Epithelial cell of prostate (primary cell): Measurements from ENCODE around the gene S100A4.

Source experiments
- DNase-seq: peaks from one replicate; pipeline ENCODE4 v3.0.0-alpha.2; 2011; ENCODE audit warnings: low read depth, low spot score
- H3K27ac ChIP-seq: fragments of 450-650 bp; 2 replicates; pipeline ENCODE4 v1.5.1; 2017; ENCODE audit warnings: mild to moderate bottlenecking

Gene S100A4

DNA sequence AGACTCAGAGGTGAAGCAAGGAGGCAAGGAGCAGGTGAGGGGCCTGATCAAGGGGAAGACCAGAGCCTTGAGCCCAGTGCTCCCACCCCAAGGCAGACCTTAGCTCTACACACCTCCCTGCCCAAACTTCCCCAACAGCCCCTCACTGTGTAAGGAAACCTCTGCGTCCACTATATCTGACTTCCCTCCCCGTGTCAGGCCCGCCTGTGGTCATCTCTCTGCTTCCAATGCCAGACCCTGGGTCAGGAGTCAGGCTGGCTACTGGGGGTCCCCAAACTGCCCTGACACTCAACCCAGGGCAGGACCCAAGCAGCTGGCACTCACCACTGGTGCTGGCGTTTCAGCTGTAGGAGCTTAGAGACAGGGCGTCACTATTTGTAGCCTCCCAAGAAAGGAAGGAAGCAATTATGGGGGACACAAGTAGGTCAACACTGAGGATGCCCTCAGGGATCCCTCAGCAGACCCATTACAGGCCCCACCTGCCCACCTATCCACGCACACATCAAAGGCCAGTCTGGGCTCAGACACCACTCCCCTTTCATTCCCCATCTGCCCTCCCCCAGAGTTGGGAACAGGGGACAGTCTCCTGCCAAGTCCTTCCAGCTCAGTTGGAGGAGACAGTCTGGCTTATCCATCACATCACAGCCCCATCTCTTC lies 4.3 kb upstream of the S100A4 start:
- H3K27ac ChIP-seq = peak overlapping the region; percentile 32
- DNase-seq = no peak

DNA sequence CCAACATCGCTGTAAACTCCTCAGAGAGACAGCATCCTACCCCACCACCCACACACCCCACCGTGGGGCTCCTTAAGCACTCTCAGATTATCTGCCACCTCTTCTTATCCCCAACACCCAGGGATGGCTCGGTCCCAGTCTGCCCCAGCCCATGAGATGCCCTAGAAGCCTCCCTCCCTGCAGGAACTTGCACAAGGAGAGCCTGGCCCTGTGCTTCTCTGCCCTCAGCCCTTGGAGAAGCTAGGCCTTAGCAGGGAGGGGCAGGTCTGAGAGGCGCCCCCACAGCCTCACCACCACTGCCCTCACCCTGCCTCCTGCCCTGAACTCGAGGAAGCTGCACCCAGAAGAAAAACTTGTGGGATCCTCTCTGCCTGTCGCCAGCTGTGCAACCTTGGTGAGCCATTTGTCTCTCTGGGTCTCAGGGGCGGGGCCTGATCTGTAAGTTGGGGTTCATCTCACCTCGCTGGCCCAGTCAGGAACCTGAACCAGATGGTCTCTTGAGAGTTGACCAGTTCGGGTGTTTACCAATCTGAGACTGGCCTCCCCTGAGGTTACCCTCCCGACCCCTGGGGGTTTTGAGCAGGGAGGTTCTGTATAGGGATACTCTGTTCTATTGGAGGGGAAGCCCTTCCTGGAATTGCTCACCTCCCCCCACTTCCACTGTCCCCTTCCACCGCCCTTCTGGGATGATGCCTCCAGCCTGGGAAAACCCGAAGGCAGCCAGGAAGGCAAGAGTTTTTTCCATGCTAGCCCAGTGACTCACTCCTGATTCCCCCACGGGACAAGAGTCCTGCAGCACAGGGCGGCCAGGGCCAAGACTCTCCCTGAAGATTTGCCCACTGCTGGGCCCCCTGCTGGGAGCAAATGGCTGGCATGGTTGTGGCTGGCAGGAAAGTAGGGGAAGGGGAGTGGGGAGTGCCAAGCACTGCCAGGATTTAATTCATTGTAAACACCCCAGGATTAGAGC lies 3.4 kb upstream of the S100A4 start, which contains the start of gene S100A3:
Gene S100A3, minus strand, starts transcription at position 537 of the 967 bp plus-strand sequence. CDS start 773 bp downstream, outside the sequence.
- no peak for DNase-seq
- H3K27ac ChIP-seq = peak within 1 kb of the TSS; percentile 32

DNA sequence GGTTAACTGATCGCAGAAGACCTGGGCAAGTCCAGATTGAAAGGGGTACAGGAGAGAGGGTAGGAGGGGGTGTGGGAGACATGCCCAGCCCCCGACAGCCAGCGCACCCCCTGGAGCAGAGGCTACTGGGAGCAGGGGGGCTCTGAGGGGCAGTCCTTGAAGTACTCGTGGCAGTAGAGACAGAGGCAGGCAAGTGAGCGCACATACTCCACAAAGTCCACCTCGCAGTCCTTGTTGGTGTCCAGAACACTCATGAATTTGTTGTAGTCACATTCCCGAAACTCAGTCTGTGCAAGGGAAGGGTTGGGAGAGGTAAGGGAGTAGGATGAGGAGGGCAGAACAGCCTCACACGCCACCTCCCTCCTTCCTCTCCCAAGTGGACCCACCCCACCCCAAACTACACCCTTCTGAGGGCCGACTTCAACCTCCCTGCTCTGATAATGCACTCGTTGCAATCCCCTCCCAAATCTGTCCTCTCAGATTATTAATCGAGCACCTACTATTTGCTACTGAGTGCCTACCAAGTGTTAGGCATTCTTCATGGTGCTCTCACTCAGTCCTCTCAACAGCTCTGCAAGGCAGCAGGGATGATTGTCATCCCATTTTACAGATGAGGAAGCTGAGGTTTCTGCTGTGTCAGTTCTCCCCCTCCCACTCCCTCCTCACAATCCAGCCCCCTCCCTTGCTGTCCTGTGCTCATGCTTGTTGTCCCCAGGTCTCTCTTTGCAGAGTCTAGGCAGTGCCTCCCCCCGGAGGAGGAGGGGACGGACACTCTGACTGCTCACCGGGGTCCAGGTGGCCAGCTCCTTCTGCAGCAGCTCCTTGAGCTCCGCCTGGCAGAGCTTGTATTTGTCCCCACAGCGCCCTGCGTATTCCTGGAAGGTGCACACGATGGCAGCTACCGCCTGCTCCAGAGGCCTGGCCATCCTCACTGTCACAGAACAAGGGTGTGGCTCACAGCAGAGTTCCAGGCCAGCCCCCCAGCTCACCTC lies 2.2 kb upstream of the S100A4 start:
- no peak overlapping the region for H3K27ac ChIP-seq
- no peak for DNase-seq

DNA sequence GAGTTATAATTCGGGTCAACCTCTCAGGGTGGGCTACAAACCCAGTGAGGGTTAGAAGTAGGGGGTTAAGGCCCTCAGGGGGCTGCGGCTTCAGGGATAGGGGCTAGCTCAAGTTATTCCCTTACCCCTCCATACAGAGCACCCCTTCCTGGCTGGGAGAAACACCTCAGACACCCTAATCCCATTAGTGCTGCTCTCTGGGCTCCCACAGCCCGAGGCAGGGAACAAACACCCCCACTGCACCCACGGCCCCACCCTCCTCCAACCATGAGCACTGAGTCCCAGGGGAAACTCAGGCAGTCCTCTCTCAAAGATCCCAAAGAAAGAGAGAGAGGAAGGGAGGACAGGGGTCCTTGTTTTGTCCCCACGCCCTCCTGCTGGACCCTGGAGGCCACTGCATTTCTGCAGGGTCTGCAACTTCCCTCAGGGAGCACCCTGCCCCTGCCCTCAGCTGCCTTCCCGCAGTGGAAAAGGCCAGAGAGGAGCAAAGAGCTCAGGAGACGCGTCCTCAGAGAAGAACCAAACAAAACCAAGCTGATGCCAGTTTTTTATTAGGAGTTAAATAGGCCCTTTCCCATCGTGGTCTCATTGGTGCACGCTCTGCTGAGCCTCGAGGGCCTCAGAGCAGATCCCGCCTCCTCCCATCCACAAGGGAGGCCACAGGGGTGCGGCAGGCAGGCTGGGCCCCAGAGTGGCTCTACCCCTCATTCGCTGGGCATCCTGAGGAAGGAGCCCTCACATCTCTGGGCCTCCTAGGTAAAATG lies 1.4 kb upstream of the S100A4 start:
- no peak overlapping the region for H3K27ac ChIP-seq
- DNase-seq = no peak

DNA sequence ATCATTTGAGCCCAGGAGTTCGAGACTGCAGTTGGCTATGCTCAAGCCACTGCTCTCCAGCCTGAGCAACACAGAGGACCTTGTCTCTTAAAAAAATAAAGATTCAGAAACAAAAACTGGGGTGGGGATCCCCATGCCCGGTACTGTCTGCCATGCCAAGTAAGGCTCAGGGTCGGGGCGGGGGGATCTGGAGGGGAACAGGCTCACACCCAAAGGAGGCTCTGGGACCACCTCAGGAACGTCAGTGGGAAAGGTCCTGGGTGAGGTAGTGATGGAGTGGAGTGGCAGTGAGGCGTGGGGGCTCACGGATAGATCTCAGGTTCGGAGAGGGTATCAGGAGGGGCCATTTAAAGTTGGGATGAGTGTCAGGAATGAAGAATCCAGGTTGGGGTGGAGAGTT lies 765 bp upstream of the S100A4 start:
- H3K27ac ChIP-seq = peak overlapping the region; percentile 61

DNA sequence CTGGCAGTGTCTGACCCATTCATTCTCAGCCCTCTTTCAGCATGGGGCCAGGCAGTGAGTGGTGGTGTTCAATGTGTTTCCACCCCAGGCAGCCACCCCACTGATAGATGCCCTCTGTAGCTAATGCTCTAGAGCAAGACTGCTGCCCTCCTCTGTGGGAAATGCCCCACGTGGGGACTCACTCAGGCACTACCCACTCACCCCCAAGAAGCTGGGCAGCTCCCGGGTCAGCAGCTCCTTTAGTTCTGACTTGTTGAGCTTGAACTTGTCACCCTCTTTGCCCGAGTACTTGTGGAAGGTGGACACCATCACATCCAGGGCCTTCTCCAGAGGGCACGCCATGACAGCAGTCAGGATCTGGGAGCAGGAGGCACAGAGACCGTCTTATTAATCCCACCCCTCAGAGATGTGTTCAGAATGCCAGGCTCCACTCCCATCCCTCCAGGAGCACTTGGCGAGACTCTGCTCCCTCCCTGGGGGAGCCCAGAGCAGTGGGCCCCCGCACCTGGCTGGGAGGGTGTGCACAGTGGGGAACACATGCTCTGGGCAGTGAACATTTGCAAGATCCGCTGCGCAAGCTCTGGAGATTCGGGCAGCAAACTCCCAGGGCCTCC lies 1.0 kb downstream of the S100A4 start:
- peak overlapping the region; percentile 61 for H3K27ac ChIP-seq

More for the DNA sequence above, 765 bp upstream of the S100A4 start:
- DNase-seq = no peak

DNA sequence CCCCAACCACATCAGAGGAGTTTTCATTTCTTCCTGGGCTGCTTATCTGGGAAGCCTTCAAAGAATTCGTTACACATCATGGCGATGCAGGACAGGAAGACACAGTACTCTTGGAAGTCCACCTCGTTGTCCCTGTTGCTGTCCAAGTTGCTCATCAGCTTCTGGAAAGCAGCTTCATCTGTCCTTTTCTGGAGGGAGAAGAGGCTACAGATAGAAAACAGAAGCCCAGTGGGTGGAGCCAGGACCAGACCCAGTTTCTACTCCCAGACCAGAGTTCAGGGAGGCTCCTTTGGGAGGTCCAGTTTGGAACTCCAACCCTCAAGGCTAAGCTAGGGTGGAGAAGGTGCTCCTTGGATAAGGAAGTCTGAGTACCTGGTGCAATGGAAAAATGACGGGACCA lies 1.9 kb downstream of the S100A4 start:
- no peak for DNase-seq
- H3K27ac ChIP-seq = no peak overlapping the region

More for the DNA sequence above, 1.0 kb downstream of the S100A4 start:
- DNase-seq = no peak

DNA sequence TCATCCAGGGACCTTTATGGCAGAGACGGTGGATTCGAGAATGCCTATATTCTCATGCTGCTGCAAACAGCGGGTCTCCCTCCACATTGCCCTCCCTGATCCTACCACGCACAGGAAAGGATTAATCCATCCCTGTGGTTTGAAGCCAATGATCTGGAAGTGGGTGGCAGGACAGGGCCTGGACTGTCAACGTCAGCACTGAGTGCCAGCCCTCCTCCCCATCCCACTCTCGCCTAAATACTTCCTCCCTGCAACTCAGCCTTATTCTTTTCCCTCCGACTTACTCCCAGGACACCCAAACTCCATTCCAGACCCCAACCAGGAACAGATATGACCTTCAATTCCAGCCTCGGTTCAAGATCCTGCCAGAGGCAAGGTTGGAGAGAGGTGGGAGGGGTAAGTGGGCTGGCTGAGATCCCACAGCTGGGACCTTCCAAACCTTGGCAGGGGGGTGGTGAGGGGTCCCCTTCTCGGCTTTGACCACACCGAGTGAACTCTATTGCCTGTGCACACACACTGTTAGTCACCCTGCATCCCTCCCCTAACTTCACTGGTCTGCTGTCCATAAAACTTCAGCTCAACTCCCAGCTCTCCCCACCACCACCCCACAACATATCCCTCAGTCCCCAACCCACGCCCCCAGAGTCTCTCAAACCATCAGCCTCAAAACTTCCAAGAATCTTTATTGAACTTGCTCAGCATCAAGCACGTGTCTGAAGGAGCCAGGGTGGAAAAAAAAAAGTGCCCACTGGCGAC lies 2.5 kb downstream of the S100A4 start:
- H3K27ac ChIP-seq = no peak overlapping the region
- DNase-seq = no peak

DNA sequence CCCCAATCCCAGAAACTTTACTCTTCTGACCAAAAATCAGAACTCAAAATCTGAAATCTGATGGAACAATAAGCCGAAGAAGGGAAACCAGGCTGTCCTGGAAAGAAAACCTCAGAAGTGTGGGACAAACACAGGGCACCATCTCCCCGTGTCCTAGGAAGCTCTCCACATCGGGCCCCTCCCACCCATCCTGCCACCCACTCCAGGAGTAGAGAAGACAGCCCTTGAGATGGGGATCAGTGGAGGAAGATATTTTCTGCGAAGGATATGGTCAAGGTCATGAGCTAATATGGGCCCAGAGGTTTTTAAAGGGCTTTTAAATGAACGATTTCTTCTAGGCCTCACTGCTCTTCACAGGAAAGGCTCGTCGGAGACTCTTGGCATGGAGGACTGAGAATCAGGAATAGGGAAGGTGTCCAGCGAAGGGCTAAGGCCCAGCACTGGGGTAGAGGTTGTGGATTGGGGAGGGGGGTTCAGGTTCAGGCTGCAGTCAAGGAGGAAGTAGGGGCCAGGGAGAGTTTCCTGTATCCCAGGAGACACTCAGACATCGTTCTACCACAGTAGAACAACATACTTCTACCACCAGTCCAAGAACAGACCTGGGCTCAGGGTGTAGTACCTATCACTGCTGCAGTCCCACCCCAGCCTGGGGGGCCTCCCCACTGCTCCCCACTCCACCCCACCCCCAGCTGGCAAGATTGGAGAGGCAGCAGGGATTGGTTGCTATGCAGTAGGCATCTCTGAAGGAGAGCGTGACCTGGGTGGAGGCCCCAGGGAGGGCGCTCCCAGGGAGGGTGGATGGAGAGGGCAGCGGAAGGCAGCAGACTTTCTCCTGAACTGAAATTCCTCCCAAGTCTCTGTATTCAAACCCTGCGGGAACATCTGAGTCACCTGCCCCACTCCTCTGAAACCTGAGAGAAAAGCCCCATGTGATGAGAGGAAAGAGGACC lies 3.7 kb downstream of the S100A4 start:
- DNase-seq = no peak
- H3K27ac ChIP-seq = no peak overlapping the region

DNA sequence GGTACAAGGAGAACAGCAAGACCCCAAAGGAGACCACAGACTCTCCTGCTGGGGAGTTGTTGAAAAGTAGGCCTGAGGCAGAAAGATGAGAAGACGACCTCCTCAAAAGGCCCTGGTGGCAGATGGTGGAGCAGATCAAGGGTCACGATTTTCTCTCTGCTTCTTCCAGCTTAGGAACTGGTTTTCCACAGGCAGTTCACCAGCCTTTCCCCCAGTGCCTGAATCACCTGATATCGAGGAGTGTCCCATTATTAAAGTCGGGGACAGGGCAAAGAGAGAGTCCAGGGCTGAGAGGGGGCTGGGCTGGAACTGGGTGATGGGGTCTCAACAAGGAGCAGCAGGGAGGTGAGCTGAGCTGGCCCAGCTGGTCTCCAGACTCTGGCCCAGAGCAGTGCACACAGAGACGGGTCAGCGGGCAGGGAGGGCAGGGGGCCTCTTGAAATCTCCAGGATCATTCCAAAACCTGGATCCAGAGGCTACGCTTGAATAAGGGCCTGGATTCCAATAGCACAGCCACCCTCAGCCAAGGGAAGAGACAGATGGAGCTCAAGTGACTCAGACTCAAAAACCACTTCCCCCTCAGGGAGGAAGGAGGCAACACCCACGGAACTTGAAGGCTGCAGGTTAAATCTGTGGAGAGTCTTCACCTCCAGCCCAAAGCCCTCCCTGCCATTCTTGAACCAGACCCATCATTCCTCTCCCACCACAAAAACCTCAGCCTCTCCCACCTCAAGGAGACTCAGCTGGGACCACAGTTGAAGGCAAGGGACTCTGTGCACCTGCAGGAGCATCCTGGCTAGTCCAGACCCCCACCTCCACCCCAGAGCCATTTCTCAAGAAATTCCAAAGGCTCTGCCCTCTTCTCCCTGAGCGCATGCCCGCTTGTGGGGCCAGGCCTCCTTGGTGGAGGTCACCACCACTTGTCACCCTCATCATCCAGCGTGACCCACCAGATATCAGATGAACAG lies 4.9 kb downstream of the S100A4 start, which contains the start of gene S100A5:
Gene S100A5, minus strand, starts transcription at position 541 of the 968 bp plus-strand sequence. CDS start 743 bp downstream, outside the sequence.
- no peak for DNase-seq
- peak within 1 kb of the TSS; percentile 42 for H3K27ac ChIP-seq

DNA sequence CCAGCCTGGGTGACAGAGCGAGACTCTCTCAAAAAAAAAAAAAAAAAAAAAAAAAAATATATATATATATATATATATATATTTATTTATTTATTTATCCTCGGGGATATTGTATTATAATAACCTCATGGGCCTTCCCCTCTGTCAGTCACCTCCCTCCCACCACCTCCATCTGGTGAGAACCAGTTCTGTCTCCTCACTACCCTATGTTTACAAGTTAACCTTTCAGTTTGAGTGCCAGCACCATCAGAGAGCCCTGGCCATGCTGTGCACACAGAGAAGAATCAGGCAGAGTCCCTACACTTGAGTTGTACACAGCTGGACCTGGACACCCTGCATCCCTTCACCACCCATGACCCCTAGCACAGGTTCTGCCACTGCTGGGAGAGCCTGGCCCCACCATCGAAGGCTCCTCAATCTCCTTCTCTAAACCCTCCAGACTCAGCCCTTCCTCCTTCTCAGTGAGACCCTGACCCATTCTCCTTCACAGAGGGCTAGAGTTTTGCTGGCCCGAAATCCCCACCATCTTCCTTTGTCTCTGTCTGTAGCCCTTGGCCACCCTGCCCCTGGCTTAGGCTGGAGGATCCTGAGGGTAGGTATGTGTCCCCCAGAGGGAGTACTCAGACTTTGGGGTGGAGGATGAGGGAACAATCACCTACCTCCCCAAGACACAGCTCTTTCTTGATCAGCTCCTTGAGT lies 6.1 kb downstream of the S100A4 start:
- DNase-seq = no peak
- H3K27ac ChIP-seq = no peak overlapping the region

DNA sequence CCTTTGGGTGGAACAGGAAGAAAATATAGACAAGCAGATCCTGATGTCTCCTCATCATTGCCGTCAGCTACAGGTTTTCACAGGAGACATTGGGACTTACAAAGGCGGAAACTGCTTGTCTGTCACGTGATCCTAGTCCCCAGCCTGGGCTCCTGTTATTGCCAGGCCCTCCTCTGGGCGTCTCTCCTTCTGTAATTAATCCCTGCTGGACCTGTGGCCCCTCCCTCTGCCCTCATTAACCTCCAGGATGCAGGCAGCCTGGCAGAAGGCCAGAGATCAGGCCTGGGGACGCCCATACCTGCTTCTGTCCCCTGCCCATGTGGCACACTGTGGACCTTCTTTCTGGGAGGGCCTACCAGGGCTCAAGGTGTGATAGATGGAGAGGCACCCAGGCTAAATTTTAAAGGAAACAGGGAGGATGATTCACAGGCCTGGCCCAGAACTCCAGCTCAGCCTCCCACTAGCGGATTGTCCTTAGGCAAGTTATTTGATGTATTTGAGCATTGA lies 7.2 kb downstream of the S100A4 start:
- peak overlapping the region; percentile 35 for H3K27ac ChIP-seq
- no peak for DNase-seq

DNA sequence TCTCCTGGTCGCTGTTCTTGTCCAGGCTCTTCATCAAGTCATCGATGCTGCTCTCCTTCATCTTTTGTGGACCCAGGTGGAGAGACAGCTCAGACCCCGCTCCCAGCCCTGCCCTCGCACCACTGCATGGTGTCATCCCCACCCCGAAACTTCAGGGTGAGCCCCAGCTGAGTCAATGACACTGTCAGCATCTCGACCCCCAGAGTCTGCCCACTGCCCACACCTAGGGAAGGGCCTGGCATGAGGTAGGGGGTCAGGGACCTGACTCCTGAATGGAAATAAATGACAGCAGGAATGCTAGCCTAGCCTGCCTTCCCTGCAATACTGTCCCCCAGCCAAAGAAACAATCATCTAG lies 8.3 kb downstream of the S100A4 start:
- peak overlapping the region; percentile 98 for H3K27ac ChIP-seq
- no peak for DNase-seq

DNA sequence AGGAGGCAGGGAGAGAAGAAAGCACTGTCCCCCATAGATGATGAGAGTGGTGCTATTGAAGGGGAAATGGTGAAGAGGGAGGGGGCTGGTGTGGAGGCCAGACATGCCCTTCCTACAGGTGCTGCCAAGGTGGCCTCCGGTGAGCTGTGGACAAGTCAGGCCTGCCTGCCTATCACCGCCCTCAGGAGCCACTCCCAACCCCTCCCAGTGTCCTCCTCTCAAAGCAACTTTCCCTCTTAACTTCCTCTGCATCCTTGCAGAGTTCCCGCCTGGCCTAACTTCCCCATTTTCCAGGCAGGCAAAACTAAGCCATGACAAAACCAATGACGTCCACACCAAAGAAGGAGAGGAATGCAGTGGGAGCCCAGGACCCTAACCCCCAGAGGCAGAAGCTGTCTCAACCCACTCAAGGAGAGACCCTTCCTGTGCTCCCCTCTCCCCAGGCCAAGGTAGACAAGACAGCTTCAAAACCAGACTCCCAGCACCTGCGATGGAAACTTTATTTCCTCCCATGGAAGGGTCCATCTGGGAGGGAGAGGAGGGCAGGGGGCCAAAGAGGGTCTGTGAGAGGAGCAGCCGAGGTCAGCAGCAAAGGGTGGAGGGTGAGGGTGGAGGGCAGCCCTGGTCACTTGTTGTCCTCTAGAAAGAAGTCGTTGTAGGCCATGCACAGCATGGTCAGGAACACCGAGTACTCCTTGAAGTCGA lies 8.8 kb downstream of the S100A4 start:
- H3K27ac ChIP-seq = peak overlapping the region; percentile 98
- DNase-seq = no peak
